ENCODE measurements around the gene LPIN3. TPM values are rescaled to one million over a fixed set of nuclear protein-coding genes. Genes with fewer than 3 reads are reported as not detected.
A peak's percentile ranks its signal among the peaks of the same experiment; 100 is the strongest.

Gene LPIN3
- total RNA-seq, 2 donors from 2014 or later, result 0.16 to 0.67 TPM

DNA sequence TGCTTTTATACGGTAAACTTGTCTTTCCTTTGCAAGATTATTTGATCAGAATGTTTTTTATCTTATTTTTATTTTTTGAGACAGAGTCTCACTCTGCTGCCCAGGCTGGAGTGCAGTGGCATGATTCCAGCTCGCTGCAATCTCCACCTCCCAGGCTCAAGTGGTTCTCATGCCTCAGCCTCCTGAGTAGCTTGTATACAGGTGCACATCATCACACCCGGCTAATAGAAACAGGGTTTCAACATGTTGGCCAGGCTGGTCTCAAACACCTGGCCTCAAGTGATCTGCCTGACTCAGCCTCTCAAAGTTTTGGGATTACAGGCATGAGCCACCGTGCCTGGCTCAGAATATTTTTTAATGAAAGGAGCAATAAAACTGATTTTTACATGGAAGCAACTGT, 8.9 kb upstream of the LPIN3 start:
- Mint-ChIP-seq H3K27ac (no peak overlapping the region), H3K4me1 (peaks cover 11% of the 10 kb centered on the region), H3K27me3 (peaks cover 14% of the 10 kb centered on the region), H3K36me3 (ENCODE audit: low read depth) (no peaks in the 10 kb centered on the region), H3K4me3 (no peak overlapping the region)
- ATAC-seq, result no peak
- H3K9me3 ChIP-seq (ENCODE audit: control insufficient read depth, low read length, poor library complexity, severe bottlenecking), result no peaks in the 10 kb centered on the region
- no peak for DNase-seq

DNA sequence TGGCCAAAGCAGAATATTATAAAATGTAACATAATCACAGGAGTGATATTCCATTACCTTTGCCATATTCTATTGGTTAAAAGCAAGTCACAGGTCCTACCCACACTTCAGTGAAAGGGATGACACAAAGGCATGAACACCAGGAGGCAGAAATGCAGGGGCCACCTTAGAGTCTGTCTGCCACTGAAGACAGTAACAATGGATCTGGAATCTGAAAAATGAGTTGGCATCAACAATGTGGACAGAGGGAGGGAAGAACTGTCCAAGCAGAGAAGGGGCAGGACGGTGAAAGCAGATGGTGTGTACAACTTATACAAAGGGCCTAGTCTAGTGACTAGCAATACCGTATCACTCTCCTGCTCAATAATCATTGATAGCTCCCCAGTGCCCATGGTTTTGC, 6.6 kb upstream of the LPIN3 start:
- H3K9me3 ChIP-seq (ENCODE audit: control insufficient read depth, low read length, poor library complexity, severe bottlenecking), result no peaks in the 10 kb centered on the region
- H3K27me3 Mint-ChIP-seq, result peaks cover 14% of the 10 kb centered on the region
- H3K4me3 Mint-ChIP-seq, result no peak overlapping the region
- H3K36me3 Mint-ChIP-seq (ENCODE audit: low read depth), result no peaks in the 10 kb centered on the region
- peaks cover 7% of the 10 kb centered on the region for H3K4me1 Mint-ChIP-seq
- H3K27ac Mint-ChIP-seq, result no peak overlapping the region
- no peak for ATAC-seq
- no peak for DNase-seq

DNA sequence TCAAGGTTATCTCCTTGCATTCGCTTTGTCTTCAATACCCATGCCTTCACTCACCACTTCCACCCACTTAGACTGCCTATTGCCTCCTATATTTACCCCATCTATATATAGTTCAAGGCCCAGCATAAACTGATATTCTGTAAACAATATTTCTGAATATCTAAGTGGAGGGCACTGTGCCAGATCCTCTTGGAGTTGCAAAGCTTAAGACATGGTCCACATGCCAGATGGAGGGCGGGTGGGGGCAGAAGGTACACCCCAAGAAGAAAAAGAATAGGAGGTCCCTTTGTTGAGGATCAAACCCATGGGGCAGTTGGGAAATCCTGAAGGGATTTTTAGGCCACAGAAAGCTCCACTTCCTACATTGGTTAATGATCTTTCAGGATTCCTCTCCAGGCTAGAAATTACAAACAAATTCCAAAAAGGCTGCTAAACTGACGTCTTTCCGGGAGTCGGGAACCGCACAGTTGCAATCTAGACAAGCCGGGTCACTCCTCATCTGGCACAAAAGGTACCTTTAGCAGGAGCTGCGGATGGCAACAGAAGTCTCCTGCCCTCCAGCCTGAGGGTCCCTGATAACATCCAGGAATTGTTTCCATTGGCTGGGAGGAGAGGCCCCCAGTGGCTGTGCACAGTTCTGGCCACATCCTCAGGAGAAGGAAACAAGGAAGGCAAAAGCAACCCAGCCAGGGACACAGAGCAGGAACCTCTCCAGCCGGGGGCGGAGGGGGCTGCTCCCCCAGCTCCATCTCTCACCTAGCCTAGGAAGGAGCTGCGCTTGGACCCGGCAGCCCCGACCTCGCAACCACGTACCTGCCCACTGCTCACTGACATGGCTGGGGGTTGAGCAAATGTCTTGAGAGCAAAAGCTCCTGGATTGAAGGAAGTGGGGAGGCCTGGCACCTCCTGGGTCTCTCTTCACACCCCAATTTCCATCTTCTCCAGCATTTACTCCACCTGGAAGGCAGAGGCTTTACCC, 5.9 kb upstream of the LPIN3 start:
- Mint-ChIP-seq H3K27ac (no peak overlapping the region), H3K36me3 (ENCODE audit: low read depth) (no peaks in the 10 kb centered on the region), H3K4me1 (peaks cover 3% of the 10 kb centered on the region), H3K4me3 (no peak overlapping the region), H3K27me3 (peaks cover 17% of the 10 kb centered on the region)
- DNase-seq, result no peak
- H3K9me3 ChIP-seq (ENCODE audit: control insufficient read depth, low read length, poor library complexity, severe bottlenecking), result no peaks in the 10 kb centered on the region
- no peak for ATAC-seq

DNA sequence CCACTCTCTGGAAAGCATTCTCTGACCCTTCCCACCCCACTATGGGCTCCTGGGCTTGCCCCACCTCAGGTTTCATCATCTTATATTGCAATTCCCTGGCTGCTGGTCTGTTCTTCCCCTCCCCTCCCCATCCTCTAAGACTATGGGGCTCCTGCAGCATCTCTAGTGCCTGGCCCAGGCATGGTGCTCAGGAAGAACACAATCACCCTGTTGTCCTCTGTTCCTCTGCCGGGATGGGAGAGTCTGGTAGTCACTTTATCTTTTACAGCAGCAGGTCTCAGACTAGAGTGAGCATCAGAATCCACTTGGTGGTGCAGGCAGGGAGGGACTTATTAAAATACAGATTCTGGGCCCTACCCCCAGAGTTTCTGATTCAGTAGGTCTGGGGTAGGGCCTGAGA, 5.0 kb upstream of the LPIN3 start:
- Mint-ChIP-seq H3K27me3 (peaks cover 22% of the 10 kb centered on the region), H3K4me1 (peaks cover 8% of the 10 kb centered on the region), H3K4me3 (no peak overlapping the region), H3K36me3 (ENCODE audit: low read depth) (no peaks in the 10 kb centered on the region), H3K27ac (no peak overlapping the region)
- no peak for DNase-seq
- ATAC-seq, result no peak
- H3K9me3 ChIP-seq (ENCODE audit: control insufficient read depth, low read length, poor library complexity, severe bottlenecking), result no peaks in the 10 kb centered on the region

DNA sequence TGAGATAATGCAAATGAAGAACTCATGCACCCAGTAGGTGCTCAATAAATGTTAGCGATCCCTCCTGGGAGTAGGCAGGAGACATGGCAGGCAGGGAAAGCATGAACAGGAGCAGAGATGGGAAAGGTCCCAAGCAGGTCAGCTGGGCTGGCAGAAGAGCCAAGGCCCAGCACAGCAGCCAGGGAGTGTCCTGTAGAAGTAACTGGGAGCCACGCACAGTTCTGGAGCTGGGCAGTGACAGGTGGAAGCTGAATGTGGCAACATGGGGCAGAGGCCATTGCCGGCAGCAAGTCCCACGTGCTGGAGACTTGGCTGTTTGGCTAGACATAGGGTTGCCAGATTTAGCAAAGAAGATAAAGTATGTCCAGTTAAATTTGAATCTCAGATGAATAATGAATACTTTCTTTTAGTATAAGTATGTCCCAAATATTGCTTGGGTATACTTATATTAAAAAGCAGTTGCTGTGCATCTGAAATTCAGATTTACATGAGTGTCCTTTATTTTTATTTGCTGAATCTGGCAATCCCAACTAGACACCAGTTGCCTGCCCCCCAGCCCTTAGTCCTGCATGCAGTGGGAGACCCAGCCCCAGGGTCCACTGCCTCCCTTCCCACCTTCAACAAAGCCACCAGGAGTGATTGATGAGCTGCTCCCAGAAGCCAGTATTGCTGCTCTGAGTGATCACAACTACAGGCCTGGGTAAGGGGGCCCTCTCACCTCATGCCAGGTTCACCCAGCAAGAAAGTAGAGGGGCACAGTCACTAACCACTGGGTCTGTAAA, 3.7 kb upstream of the LPIN3 start:
- ATAC-seq, result no peak
- peaks cover 22% of the 10 kb centered on the region for H3K27me3 Mint-ChIP-seq
- no peaks in the 10 kb centered on the region for H3K36me3 Mint-ChIP-seq (ENCODE audit: low read depth)
- H3K9me3 ChIP-seq (ENCODE audit: control insufficient read depth, low read length, poor library complexity, severe bottlenecking), result no peaks in the 10 kb centered on the region
- H3K4me1 Mint-ChIP-seq, result peaks cover 8% of the 10 kb centered on the region
- no peak overlapping the region for H3K4me3 Mint-ChIP-seq
- no peak overlapping the region for H3K27ac Mint-ChIP-seq
- DNase-seq, result no peak

DNA sequence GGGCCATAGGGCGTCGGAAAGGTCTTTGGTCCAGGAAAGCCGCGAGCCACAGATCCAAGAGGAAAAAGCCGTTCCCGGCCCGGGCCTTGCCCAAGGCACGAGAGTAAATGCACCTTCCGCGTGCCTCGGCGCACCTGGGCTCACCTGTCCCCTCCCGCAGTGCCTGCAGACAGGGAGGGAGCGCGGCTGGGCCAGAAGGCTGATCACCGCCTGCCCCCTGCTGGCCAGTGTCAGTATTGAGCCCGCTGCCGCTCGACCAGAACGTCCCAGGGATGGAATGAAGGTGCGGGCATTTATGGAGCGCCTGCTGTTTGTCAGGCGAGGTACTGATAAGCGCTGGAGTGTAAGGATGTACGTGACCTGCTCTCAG, 679 bp upstream of the LPIN3 start:
- Mint-ChIP-seq H3K27me3 (peaks cover 15% of the 10 kb centered on the region), H3K27ac (peak overlapping the region; percentile 76), H3K4me1 (peaks cover 10% of the 10 kb centered on the region), H3K4me3 (peak overlapping the region; percentile 92), H3K36me3 (ENCODE audit: low read depth) (no peaks in the 10 kb centered on the region)
- H3K9me3 ChIP-seq (ENCODE audit: control insufficient read depth, low read length, poor library complexity, severe bottlenecking), result no peaks in the 10 kb centered on the region
- DNase-seq (peak; percentile 77 to 84 (median 78)), ATAC-seq (peak; percentile 98)

DNA sequence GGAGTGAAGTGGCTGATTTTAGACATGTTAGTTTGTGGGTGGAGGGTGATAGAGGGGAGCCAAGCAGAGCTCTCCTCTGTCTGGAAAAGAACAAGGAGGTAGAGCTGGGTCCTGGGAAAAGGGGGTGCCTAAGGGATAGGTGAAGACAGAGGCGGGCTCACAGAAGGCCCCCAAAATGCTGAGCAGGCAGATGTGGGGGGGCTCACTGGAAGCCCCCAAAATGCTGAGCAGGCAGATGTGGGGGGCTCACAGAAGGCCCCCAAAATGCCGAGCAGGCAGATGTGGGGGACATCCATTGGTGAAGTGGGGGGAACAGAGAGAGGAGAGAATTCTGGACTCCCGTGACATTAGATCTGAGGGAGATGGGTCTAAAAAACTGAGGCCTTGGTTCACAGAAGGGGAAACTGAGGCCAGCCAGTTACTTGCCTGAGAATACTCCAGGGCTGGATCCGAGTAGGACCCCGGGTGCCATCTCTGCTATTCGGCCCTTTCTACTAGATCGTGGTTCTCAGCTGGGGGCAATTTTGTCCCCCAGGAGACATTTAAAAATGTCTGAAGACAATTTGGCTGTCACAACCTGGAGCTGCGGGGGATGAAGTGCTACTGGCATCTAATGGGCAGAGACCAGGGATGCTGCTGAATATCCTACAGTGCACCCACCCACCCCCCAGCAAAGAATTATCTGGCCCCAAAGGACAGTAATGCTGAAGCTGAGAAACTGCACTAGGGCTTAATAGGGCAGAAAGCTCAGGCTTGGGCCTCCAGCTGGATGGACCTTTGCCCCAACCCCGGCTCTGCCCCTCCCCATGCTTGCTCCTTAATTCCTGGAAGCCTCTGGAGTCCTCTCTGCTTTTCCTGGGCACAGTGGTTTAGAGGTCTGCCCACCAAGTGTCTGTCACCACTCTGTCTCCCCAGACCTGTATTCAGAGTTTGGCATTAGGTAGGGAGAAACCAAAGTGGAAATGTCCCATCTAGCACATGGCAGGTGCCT, 2.1 kb downstream of the LPIN3 start:
- Mint-ChIP-seq H3K36me3 (ENCODE audit: low read depth) (no peaks in the 10 kb centered on the region), H3K4me3 (no peak overlapping the region), H3K27me3 (peaks cover 9% of the 10 kb centered on the region), H3K4me1 (peaks cover 12% of the 10 kb centered on the region), H3K27ac (no peak overlapping the region)
- no peak for ATAC-seq
- no peaks in the 10 kb centered on the region for H3K9me3 ChIP-seq (ENCODE audit: control insufficient read depth, low read length, poor library complexity, severe bottlenecking)
- DNase-seq, result no peak

DNA sequence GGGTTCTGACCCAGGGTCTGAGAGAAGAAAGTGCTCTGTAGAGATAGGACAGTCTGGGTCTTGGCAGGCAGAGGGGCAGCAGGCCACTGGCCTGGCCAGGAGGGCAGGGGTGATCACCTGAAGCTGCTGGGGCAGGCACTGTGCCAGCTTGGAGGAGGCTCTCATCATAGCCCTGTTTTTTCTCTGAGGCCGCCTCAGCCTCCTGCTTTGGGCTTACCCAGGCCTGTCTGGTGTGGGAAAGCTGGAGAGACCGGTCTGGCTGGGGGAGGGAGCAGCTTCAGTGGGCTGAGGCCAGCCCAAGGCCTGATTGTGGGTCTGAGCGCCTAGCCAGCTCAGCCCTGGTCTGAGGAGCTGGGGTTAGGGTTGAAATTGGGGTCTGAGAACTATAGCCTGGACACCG, 3.9 kb downstream of the LPIN3 start:
- H3K27ac Mint-ChIP-seq, result no peak overlapping the region
- no peak for DNase-seq
- H3K4me1 Mint-ChIP-seq, result peaks cover 12% of the 10 kb centered on the region
- no peak overlapping the region for H3K4me3 Mint-ChIP-seq
- peaks cover 8% of the 10 kb centered on the region for H3K27me3 Mint-ChIP-seq
- H3K36me3 Mint-ChIP-seq (ENCODE audit: low read depth), result no peaks in the 10 kb centered on the region
- ATAC-seq, result no peak
- no peaks in the 10 kb centered on the region for H3K9me3 ChIP-seq (ENCODE audit: control insufficient read depth, low read length, poor library complexity, severe bottlenecking)

DNA sequence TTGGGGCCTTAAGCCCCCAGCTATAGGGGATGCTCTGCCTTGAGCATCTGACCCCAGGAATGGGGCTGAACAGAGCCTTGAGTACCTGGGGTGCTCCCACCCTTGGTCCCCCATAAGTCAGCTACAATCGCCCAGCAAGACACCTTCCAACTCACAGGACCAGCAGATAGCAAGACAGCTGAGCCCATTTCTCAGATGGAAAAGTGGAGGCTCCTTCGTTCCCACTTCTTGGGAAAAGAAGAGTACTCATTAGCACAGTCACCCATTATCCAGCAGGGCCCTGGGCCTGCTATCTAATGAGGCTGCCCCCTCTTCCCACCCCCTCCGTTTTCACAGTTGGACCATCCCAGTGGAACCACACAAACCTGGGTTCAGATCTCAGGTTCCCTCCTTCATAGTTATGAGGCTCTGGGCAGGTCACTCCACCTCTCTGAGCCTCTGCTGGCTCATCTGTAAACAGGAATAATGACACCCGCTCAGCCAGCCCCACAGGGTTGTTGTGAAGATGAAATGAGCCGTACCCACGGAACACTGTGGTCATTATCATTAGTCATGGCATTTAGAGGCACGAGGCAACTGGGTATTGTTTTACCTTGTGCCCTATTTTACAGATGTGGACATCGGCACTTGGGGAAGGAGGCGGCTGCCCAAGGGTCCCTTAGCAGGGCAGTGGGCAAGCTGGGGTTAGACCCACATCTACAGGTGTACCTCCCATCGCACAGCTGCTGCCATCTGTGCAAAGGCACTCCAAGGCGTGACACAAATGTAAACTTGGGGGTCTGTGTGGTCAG, 4.5 kb downstream of the LPIN3 start:
- H3K9me3 ChIP-seq (ENCODE audit: control insufficient read depth, low read length, poor library complexity, severe bottlenecking), result no peaks in the 10 kb centered on the region
- DNase-seq (no peak), ATAC-seq (no peak)
- Mint-ChIP-seq H3K36me3 (ENCODE audit: low read depth) (no peaks in the 10 kb centered on the region), H3K4me1 (peaks cover 7% of the 10 kb centered on the region), H3K27me3 (peaks cover 1% of the 10 kb centered on the region), H3K4me3 (no peak overlapping the region), H3K27ac (no peak overlapping the region)

DNA sequence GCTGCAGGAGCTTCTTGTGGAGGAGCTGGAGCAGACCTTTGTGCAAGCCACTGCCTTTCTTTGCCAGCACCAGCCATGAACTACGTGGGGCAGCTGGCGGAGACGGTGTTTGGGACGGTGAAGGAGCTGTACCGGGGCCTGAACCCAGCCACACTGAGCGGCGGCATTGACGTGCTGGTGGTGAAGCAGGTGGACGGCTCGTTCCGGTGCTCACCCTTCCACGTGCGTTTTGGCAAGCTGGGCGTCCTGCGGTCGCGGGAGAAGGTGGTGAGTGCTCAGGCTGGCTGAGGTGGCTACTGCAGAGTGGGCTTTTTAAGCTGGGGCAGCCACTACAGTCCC, 5.1 kb downstream of the LPIN3 start:
- H3K27ac Mint-ChIP-seq, result no peak overlapping the region
- ATAC-seq (no peak), DNase-seq (no peak)
- peaks cover 8% of the 10 kb centered on the region for H3K4me1 Mint-ChIP-seq
- H3K36me3 Mint-ChIP-seq (ENCODE audit: low read depth), result no peaks in the 10 kb centered on the region
- H3K9me3 ChIP-seq (ENCODE audit: control insufficient read depth, low read length, poor library complexity, severe bottlenecking), result no peaks in the 10 kb centered on the region
- no peak overlapping the region for H3K4me3 Mint-ChIP-seq
- peaks cover 5% of the 10 kb centered on the region for H3K27me3 Mint-ChIP-seq

DNA sequence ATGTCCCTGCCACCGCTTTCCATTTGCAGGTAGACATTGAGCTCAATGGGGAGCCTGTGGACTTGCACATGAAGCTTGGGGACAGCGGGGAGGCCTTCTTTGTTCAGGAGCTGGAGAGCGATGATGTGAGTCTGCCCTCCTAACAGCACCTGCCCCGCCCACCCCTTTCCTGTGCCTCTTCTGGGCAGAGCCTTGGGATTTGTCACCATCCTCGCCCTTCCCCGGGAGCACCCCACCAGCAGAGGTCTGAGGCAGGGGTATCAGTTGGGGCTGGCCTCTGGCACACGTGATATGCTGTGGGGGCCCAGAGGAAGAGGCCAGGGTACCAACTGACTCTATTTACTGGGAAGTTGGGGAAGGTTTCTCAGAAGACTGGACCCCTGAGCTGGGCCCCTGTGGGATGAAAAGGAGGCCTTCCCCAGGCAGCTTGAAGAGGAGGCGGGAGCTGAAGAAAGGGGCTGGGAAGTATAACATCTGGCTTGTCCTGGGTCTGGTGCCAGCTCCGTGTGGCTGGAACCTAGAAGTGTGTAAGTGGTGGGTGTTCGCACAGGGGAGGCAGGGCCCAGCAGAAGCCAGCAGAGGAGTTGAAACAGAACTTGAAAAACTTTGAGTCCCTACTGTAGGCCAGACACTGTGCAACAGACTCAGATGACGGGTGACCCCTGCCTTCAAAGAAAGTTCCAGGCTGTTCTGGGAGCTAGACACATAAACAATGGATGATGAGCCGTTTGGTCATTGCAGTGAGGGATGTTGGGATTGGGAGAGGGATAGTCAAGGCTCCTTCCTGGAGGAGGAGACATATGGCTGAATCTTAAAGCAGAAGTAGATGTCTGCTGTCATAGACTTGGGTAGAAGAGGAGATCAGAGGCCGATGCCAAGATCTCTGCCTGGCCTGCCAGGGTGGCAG, 7.2 kb downstream of the LPIN3 start:
- H3K9me3 ChIP-seq (ENCODE audit: control insufficient read depth, low read length, poor library complexity, severe bottlenecking), result no peaks in the 10 kb centered on the region
- no peak for DNase-seq
- Mint-ChIP-seq H3K4me1 (peaks cover 7% of the 10 kb centered on the region), H3K4me3 (no peak overlapping the region), H3K36me3 (ENCODE audit: low read depth) (no peaks in the 10 kb centered on the region), H3K27me3 (peaks cover 5% of the 10 kb centered on the region), H3K27ac (no peak overlapping the region)
- ATAC-seq, result no peak
